Inferior parietal cortex (tissue), 1 donor: Measurements from ENCODE around the gene EXOSC7.

ENCODE experiments used
- DNase-seq: peaks from one replicate; pipeline ENCODE4 v3.0.0-alpha.2; 2016; ENCODE audit errors: extremely low spot score

Gene EXOSC7

DNA sequence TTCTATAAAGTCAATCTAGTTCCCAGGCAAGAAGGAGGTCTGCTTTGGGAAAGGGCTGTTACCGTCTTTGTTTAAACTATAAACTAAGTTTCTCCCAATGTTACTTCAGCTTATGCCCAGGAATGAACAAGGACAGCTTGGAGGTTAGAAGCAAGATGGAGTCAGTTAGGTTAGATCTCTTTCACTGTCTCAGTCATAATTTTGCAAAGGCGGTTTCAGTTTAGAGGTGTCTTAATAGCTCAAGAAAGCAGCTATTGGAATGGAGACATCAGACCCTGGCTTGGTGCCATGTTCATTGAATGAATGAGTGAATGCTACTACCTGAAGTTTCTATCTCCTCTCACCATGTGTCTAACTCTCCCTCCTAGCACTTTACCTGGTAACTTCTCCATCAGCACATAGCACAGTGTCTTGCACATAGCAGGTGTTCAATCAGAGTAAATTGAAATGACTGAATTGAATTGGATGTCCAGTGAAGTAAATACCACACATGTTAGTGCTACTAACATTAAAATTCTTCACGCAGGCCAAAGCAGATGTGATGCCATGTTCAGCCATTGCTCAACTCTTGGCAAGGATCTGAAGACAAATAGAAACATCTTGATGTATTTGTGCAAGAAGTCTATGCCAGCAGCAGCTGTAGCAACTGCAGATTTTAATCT lies 78.3 kb downstream of the EXOSC7 start:
- DNase-seq = no peak

DNA sequence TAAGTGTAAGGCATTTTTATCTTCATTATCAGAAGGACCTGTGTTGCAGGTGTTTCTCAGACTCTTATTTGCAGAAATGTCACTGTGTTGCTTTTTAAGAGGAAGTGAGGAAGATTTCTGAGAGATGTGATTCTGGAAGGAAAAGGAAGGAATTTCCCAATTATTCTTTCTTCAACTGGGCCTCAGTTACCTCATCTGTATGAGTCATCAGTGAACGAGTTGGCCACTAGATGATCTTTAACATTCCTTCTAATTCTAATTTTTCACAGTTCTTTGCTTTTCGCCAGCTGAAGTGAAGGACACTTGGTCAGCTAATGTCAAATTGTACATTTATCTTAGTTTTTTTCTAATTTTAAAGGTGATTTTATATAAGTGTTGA lies 79.0 kb downstream of the EXOSC7 start:
- DNase-seq = no peak

DNA sequence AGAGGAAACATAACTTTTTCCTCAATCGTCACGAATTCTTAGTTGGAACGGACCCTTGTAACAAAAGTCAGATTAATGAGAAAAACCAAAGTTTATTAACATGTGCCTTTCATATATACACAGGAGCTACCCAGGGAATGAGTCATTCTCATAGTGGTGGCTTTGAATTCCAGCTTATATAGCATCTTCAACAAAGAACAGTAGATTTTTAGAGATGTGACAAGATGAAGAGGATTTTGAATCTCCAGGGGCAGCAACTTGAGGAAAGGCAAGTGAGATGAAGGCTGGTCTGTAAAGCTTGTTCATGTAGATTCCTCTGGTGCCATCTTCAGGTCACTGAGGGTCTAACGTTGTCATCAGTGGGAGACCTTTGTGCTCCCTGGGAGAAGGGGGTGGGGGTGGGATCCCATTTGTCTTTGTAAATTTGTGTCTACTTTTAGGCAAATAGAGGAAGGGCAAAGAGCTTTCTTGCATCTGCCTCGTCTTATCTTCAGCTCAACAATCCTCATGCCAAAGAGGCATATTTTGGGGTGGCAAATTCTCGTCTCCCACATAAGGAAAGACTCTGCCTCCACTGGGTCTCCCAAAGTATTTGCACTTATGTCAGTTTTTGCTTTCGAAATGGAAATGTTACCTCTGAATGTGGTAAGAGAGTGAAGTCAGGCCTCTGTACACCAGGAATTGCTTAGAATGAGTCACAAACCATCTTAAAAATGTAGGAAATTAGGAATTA lies 79.5 kb downstream of the EXOSC7 start:
- DNase-seq = no peak

DNA sequence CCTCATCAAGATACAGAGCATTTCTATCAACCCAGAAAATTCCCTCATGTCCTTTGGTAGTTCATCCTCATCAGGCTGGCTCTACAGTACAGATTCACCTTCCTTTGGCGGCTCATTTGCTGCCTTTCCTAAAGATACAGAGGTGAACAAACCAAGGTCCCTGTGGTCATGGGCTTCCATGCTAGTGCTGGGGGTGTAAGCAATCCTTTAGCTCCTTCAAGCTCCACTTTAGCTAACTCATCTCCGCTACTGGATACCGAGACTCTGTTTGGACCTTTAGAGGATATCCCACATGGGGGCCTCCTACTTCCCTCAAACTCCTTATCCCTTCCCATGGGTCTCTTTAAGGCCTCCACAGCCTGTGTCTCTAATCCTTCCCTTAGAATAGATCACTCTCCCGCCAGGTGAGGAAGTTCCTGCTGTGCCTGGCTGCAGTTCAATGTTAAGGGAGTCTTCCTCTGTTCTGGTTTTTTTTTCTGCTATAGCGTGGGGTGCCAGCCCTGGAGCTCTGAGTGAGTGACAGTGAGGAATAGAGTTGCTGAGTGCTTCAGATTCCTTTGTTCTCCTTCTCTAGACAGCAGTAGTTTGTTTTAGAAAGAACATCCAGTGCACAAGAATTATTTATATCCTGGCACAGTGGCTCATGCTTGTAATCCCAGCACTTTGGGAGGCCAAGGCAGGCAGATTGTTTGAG lies 80.7 kb downstream of the EXOSC7 start:
- DNase-seq = no peak

DNA sequence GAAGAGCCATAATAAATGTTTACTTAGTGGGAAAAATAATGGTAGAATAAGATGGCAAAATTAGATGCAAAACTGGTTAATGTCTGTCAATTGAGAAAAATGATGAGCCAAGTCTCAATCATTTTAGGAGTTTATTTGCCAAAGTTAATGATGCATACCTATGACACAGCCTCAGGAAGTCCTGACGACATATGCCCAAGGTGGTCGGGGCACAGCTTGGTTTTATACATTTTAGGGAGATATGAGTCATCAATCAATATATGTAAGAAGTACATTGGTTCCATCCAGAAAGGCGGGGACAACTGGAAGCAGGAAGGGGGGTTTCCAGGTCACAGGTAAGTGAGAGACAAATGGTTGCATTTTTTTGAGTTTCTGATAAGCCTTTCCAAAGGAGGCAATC lies 81.5 kb downstream of the EXOSC7 start:
- no peak for DNase-seq

- DNase-seq = no peak
These were observed 83.1 kb downstream of the EXOSC7 start for GRCh38 chr3:45059132-45059531.

- DNase-seq = no peak
These were observed 84.3 kb downstream of the EXOSC7 start for GRCh38 chr3:45060165-45060892.
